Activated effector memory CD4-positive, alpha-beta T cell treated with anti-CD3 and anti-CD28 coated beads, Interleukin-2, amount 50 U/mL, for 16 hours (primary cell): ENCODE results near the gene PCAT6.
"Not testable (repeated sequence)": the region's sequence is repeated elsewhere in the genome, so short reads cannot be mapped to it uniquely, and the experiment has no call there.

ENCODE experiments used
- DNase-seq: peaks from one replicate; pipeline ENCODE4 v3.0.0-alpha.2; 2020

The PCAT6 gene

GRCh38 chr1:202807926-202808757 is 2.6 kb upstream of the PCAT6 start, which contains the start of gene KDM5B:
KDM5B (minus strand) TSS chr1:202808421; CDS start chr1:202808305, 116 bp downstream.
- DNase-seq = peak; percentile 89

GRCh38 chr1:202809597-202810159 is 1.1 kb upstream of the PCAT6 start:
- no peak for DNase-seq

GRCh38 chr1:202810193-202810614 is 550 bp upstream of the PCAT6 start:
- no peak for DNase-seq

GRCh38 chr1:202811296-202812175 is 782 bp downstream of the PCAT6 start:
- no peak for DNase-seq

GRCh38 chr1:202812176-202813026 is 1.6 kb downstream of the PCAT6 start:
- DNase-seq = no peak

- DNase-seq = no peak
Observed at GRCh38 chr1:202815120-202815519, 4.4 kb downstream of the PCAT6 start.

- no peak for DNase-seq
Observed at GRCh38 chr1:202818819-202819218, 8.1 kb downstream of the PCAT6 start.

- DNase-seq = no peak
Observed at GRCh38 chr1:202821467-202821866, 10.7 kb downstream of the PCAT6 start.

- no peak for DNase-seq
Observed at GRCh38 chr1:202825748-202826147, 15.0 kb downstream of the PCAT6 start.

GRCh38 chr1:202829223-202829622 is 18.5 kb downstream of the PCAT6 start:
- DNase-seq = not testable (repeated sequence)

GRCh38 chr1:202831906-202832305 is 21.2 kb downstream of the PCAT6 start:
- DNase-seq = no peak

- DNase-seq = peak; percentile 67
Observed at GRCh38 chr1:202834771-202835547, 24.2 kb downstream of the PCAT6 start.

GRCh38 chr1:202835548-202836072 is 24.9 kb downstream of the PCAT6 start:
- DNase-seq = peak; percentile 66

- DNase-seq = no peak
Observed at GRCh38 chr1:202836623-202837403, 26.1 kb downstream of the PCAT6 start.

GRCh38 chr1:202837746-202838262 is 27.1 kb downstream of the PCAT6 start:
- no peak for DNase-seq

GRCh38 chr1:202843081-202843480 is 32.3 kb downstream of the PCAT6 start:
- no peak for DNase-seq

- DNase-seq = no peak
Observed at GRCh38 chr1:202844259-202844658, 33.5 kb downstream of the PCAT6 start.

- DNase-seq = no peak
Observed at GRCh38 chr1:202844935-202845334, 34.2 kb downstream of the PCAT6 start.

- DNase-seq = no peak
Observed at GRCh38 chr1:202848191-202848542, 37.4 kb downstream of the PCAT6 start.
